H1 (cell line): ENCODE data around the gene TNFAIP8L3.

Experiments
- ASH2L ChIP-seq: fragments of 200-600, 300-600 bp; sonication (generic); IDR thresholded peaks from one replicate; pipeline ENCODE4 v1.7.1; 2017; ENCODE audit warnings: low read length
- CBX5 ChIP-seq: fragments of 300-800, 300-1000 bp; sonication (generic); IDR thresholded peaks from 2 replicates; pipeline ENCODE4 v1.7.1; 2016; ENCODE audit warnings: antibody characterized with exemption, low read length, low read depth
- CEBPB ChIP-seq: IDR thresholded peaks from 2 replicates; pipeline ENCODE4 v1.6.1; 2012; ENCODE audit warnings: low read depth, low read length
- CHD2 ChIP-seq: IDR thresholded peaks from 2 replicates; pipeline ENCODE4 v1.6.1; 2012; ENCODE audit warnings: low read length, improper control_type of control experiment
- CTCF ChIP-seq, 3 experiments: IDR thresholded peaks; 1 replicate in 2 of 3; 2 replicates in 1 of 3; pipeline versions ENCODE4 v1.5.1 to v1.6.1; 2011; ENCODE audit warnings: low read length in 3 of 3, mild to moderate bottlenecking in 3 of 3, inconsistent platforms in 2 of 3, low read depth in 1 of 3, moderate library complexity in 1 of 3; ENCODE audit not compliant: insufficient read depth in 1 of 3; ENCODE audit errors: control extremely low read depth in 1 of 3
- KDM1A ChIP-seq: fragments of 200-600, 300-600 bp; sonication (generic); IDR thresholded peaks from 2 replicates; pipeline ENCODE4 v1.7.1; 2016; ENCODE audit warnings: mild to moderate bottlenecking, low read length, borderline replicate concordance
- MAFK ChIP-seq: IDR thresholded peaks from 2 replicates; pipeline ENCODE4 v1.6.1; 2012; ENCODE audit warnings: low read depth, mild to moderate bottlenecking, improper control_type of control experiment, low read length
- POLR2AphosphoS5 ChIP-seq: IDR thresholded peaks from 2 replicates; pipeline ENCODE4 v1.6.1; 2011; ENCODE audit warnings: low read depth, low read length
- RAD21 ChIP-seq, 2 experiments: IDR thresholded peaks in 1 of 2; conservative IDR thresholded peaks in 1 of 2; 2 replicates each; pipeline ENCODE4 v1.6.1; 2011; ENCODE audit warnings: low read depth in 2 of 2, low read length in 2 of 2, improper control_type of control experiment in 1 of 2, inconsistent platforms in 1 of 2, mild to moderate bottlenecking in 1 of 2, moderate library complexity in 1 of 2
- RFX5 ChIP-seq: IDR thresholded peaks from 2 replicates; pipeline ENCODE4 v1.6.1; 2011; ENCODE audit warnings: low read depth, low read length, improper control_type of control experiment, borderline replicate concordance
- SIN3A ChIP-seq, 2 experiments: IDR thresholded peaks in 1 of 2; conservative IDR thresholded peaks in 1 of 2; 2 replicates each; pipeline ENCODE4 v1.6.1; 2011 to 2012; ENCODE audit warnings: low read length in 2 of 2, improper control_type of control experiment in 1 of 2, low read depth in 1 of 2, mild to moderate bottlenecking in 1 of 2
- SRF ChIP-seq: IDR thresholded peaks from 2 replicates; pipeline ENCODE4 v1.6.1; 2011; ENCODE audit warnings: mild to moderate bottlenecking, low read depth, low read length, moderate library complexity

- TF ChIP-seq SRF: no peak
- no peak for TF ChIP-seq ASH2L
- TF ChIP-seq RFX5: no peak
- TF ChIP-seq CTCF (IDR thresholded peaks at IDR 0.05; ENCODE audit: control extremely low read depth in 1 of 3, insufficient read depth in 1 of 3, low read depth in 1 of 3, low read length in 3 of 3): no peak
- no peak for TF ChIP-seq CHD2
- TF ChIP-seq MAFK: no peak
- no peak for TF ChIP-seq POLR2AphosphoS5
- no peak for TF ChIP-seq KDM1A
- no peak for TF ChIP-seq CBX5
- no peak for TF ChIP-seq CEBPB
- TF ChIP-seq SIN3A (conservative IDR thresholded peaks at IDR 0.05 in 1 of 2, IDR thresholded peaks at IDR 0.05 in 1 of 2; ENCODE audit: low read depth in 1 of 2, low read length in 2 of 2): no peak
- no peak for TF ChIP-seq RAD21 (IDR thresholded peaks at IDR 0.05 in 1 of 2, conservative IDR thresholded peaks at IDR 0.05 in 1 of 2; ENCODE audit: low read depth in 2 of 2, low read length in 2 of 2)
Measured at GRCh38 chr15:51098331-51098619, 3.6 kb upstream of the TNFAIP8L3 start.
